Measurements from ENCODE around the gene DCST1. TPM values are rescaled to one million over a fixed set of nuclear protein-coding genes. Genes with fewer than 3 reads are reported as not detected.

DCST1 gene
- total RNA-seq, 2 experiments from 2014 or later, result not detected

GRCh38 chr1:155084722-155085503, 51.3 kb downstream of the DCST1 start:
- intact Hi-C loops (cut with micrococcal nuclease; ENCODE audit: unreplicated experiment), result loop anchor here (1.0 to 2.0 kb wide), 5 partner anchors 23 to 416 kb away; partner anchors contain the start of gene ZBTB7B
- peak overlapping the region; percentile 88 for H2AFZ ChIP-seq (ENCODE audit: low read length)
- H3K4me3 ChIP-seq (ENCODE audit: low read depth, low read length, poor library complexity, severe bottlenecking), result peak overlapping the region; percentile 81
- no peaks in the 10 kb centered on the region for H3K9me2 ChIP-seq (ENCODE audit: insufficient read depth, low read length)
- H4K20me1 ChIP-seq (ENCODE audit: insufficient read depth, low read length), result no peaks in the 10 kb centered on the region
- H3K9me3 ChIP-seq (ENCODE audit: low read length), result no peaks in the 10 kb centered on the region
- H3K79me2 ChIP-seq (ENCODE audit: insufficient read depth, low read depth, low read length), result no peaks in the 10 kb centered on the region
- peaks cover 45% of the 10 kb centered on the region for H3K4me1 ChIP-seq (ENCODE audit: insufficient read depth, low read length, poor library complexity, severe bottlenecking)
- H3K36me3 ChIP-seq (ENCODE audit: insufficient read depth, low read length), result no peaks in the 10 kb centered on the region
- TF ChIP-seq EZH2phosphoT487 (IDR thresholded peaks at IDR 0.05; ENCODE audit: borderline replicate concordance, low read depth, low read length) (no peak), CTCF (conservative IDR thresholded peaks at IDR 0.05; ENCODE audit: low read length) (peak; percentile 87)
- CTCF ChIA-PET (ENCODE audit: unreplicated experiment), result interaction anchor here (0.6 to 1.9 kb wide), 6 partner anchors 15 to 108 kb away, joined by 3 to 11 read pairs (median 8); no protein-coding TSS in a partner anchor
- POLR2A ChIA-PET, result interaction anchor here (0.6 to 1.0 kb wide), 2 partner anchors 13 to 21 kb away, joined by 5 to 8 read pairs; partner anchors contain the start of gene EFNA4
- H3K4me2 ChIP-seq (ENCODE audit: low read length), result peak overlapping the region; percentile 99
- peak overlapping the region; percentile 87 for H3K27ac ChIP-seq (ENCODE audit: low read depth, low read length, poor library complexity, severe bottlenecking)
- no TSS peak for BruUV-seq (replicated peaks)
- peak; percentile 94 for DNase-seq (ENCODE audit: low spot score)

DNA sequence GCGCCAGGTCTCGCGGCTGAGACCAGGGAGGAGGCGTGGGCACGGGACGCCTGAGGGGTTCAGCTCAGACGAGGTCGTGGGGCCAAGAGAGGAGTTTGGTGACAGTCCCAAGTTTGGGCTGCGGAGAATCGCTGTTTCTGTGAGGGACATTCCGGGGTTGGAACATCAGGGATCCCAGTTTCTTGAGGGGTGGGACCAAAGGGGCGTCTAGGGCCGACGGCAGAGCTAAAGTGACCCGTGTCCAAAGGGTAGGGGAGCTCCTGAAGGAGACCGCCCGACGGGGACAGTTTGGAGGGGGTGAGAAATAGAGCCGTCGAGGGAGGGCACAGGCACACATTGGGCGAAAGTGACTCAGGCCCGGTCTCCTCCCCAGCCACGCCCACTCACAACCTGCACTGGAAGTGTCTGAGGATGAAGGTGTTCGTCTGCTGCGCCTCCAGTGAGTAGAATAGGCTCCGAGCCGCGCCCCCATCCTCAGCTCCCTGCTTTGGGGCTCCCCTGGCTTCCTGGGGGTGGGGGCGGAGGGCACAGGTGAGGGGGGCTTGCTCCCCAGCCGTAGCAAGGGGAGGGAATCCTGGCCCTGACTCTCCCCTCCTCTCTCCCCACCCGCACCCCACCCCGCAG, 52.0 kb downstream of the DCST1 start:
- Histone ChIP-seq H3K4me2 (ENCODE audit: low read length) (peak overlapping the region; percentile 99), H3K79me2 (ENCODE audit: insufficient read depth, low read depth, low read length) (no peaks in the 10 kb centered on the region), H4K20me1 (ENCODE audit: insufficient read depth, low read length) (no peaks in the 10 kb centered on the region), H3K27ac (ENCODE audit: low read depth, low read length, poor library complexity, severe bottlenecking) (peak overlapping the region; percentile 87), H3K9me3 (ENCODE audit: low read length) (no peaks in the 10 kb centered on the region), H3K4me1 (ENCODE audit: insufficient read depth, low read length, poor library complexity, severe bottlenecking) (peaks cover 38% of the 10 kb centered on the region), H2AFZ (ENCODE audit: low read length) (peak overlapping the region; percentile 88), H3K4me3 (ENCODE audit: low read depth, low read length, poor library complexity, severe bottlenecking) (peak overlapping the region; percentile 81), H3K36me3 (ENCODE audit: insufficient read depth, low read length) (no peaks in the 10 kb centered on the region), H3K9me2 (ENCODE audit: insufficient read depth, low read length) (no peaks in the 10 kb centered on the region)
- intact Hi-C loops (cut with micrococcal nuclease; ENCODE audit: unreplicated experiment), result loop anchor here (1.0 to 2.0 kb wide), 2 partner anchors 69 to 83 kb away; partner anchors contain the start of gene ZBTB7B
- no TSS peak for BruUV-seq (replicated peaks)
- POLR2A ChIA-PET, result no interaction called here
- CTCF ChIA-PET (ENCODE audit: unreplicated experiment), result interaction anchor here (0.6 to 1.9 kb wide), 4 partner anchors 26 to 108 kb away, joined by 7 to 11 read pairs (median 8); no protein-coding TSS in a partner anchor
- TF ChIP-seq CTCF (conservative IDR thresholded peaks at IDR 0.05; ENCODE audit: low read length) (no peak), EZH2phosphoT487 (IDR thresholded peaks at IDR 0.05; ENCODE audit: borderline replicate concordance, low read depth, low read length) (no peak)
- peak; percentile 67 for DNase-seq (ENCODE audit: low spot score)
